Dedifferentiated amniotic fluid mesenchymal stem cell (primary cell): ENCODE data around the gene BMP7.
"Not testable (repeated sequence)": the region's sequence is repeated elsewhere in the genome, so short reads cannot be mapped to it uniquely, and the experiment has no call there.

Source experiments
- DNase-seq: peaks from one replicate; pipeline ENCODE4 v3.0.0-alpha.2; 2016; ENCODE audit errors: extremely low spot score

The BMP7 gene

GRCh38 chr20:57287901-57288300 is 21.5 kb upstream of the BMP7 start:
- DNase-seq, result no peak

GRCh38 chr20:57287007-57287880 is 20.8 kb upstream of the BMP7 start:
- no peak for DNase-seq

GRCh38 chr20:57283860-57284259 is 17.4 kb upstream of the BMP7 start:
- no peak for DNase-seq

DNA sequence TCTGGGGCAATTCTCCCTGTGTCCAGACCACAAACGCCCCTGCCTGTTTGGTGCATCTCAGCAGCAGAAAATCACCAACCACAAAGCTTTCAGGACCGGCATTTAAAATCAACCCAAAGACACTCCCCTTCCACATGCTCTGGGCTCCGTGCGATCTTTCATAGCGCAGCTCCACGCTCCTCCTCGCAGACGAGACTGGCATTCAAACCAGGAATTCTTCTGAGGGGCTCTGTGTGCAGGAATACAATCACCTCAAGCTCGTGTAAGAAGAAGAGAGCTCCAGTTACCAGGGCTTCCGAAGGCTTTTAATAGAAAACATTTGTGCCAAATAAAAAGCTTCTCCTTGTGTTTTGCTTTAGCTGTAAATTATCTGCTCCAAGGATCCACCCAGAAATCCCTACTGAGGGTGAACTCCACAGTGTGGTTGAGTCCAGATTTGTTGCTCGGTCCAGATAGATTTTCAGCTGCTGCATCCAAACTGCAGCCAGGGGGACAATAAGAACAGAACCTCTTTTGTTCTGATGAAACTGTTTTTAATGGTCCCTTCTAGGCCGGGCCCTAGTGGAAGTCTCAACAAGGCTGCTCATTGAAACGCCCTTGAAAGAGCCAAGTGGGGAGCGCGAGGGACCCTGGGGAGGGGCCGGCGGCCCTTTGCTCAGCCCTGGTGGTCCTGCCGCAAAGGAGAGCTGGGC is 16.4 kb upstream of the BMP7 start:
- no peak for DNase-seq

DNA sequence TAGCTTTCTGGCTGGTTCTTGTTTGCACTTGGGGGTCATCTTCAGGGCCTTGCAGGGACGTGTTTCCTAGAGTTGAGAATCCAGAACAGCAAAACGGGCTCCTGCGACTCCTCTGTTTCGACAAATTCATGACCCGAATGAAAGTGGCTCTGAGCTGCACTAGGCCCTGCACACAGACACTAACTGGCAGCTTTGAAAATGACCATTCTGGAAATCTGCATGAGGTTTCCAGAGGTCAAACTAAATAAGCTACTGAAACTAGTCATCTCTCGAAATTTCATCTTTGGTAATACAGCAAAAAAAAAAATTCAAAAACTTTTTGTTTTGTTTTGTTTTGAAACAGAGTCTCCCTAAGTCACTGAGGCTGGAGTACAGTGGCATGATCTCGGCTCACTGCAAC is 15.5 kb upstream of the BMP7 start:
- DNase-seq, result no peak

GRCh38 chr20:57280221-57280620 is 13.8 kb upstream of the BMP7 start:
- DNase-seq, result no peak

DNA sequence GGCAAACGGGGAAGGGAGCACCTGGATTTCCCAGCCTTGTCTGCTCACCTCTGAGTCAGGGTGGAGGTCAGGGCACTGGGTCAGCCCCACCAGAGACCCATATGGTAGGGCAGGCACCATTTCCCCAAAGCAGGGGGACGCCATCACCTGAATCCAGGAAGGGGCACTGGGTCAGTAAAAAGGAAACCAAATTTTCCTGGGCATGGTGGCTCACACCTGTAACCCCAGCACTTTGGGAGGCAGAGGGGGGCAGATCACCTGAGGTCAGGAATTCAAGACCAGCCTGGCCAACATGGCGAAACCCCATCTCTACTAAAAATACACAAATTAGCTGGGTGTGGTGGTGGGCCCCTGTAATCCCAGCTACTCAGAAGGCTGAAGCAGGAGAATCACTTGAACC is 13.1 kb upstream of the BMP7 start:
- DNase-seq, result not testable (repeated sequence)

- no peak for DNase-seq
Observed at GRCh38 chr20:57278457-57278856, 12.0 kb upstream of the BMP7 start.

GRCh38 chr20:57277398-57278105 is 11.1 kb upstream of the BMP7 start:
- DNase-seq, result no peak

DNA sequence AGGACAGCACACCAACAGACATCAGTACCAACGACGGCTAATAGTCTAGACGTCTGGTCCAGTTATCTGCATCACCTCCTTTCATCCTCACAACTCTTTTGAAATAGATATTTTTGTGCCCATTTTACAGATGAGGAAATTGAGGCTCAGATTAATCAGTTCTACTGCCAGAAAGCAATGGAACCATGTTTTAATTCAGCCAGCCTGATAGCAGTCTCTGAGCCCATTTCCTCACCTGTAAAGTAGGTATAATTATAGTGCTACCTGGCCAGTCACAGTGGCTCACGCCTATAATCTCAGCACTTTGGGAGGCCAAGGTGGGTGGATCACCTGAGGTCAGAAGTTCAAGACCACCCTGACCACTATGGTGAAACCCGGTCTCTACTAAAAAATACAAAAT is 9.8 kb upstream of the BMP7 start:
- no peak for DNase-seq

- no peak for DNase-seq
Observed at GRCh38 chr20:57275813-57276212, 9.4 kb upstream of the BMP7 start.

DNA sequence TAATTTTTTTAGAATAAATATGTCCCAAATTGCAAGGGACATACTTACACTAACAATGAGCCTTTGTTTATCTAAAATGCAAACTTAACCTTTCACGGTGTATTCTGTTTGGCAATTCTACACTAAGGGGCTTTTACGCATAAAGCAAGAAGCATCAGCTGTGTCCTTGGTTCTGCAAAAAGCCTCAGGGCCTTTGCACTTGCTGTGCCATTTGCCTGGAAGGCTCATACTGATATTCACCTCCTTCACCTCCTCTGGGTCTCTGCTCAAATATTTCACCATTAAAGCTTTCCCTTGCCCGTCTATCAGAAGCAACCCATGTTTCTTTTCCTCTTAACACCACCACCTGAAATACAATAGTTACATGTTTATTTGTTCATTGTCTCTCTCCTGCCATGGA is 8.9 kb upstream of the BMP7 start:
- DNase-seq, result no peak

- DNase-seq, result no peak
Observed at GRCh38 chr20:57274846-57275245, 8.4 kb upstream of the BMP7 start.

DNA sequence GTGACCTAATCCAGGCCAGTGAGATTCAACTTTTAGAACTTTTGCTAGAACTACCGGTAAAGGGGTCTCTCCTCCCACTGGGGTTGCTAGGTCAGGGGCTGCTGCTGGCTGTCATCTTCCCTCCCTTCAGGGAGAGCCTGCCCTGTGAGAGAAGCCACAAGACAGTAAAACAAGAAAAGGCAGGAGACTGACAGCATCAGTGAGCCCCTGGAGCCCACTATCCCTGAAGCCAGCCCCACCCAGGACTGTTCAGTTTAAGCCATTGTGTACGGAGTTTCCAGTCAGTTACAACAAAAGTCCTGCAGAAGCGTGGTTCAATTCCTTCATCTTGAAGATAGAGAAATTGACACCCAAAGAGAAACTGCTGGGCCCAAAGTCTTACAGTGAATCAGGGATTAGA is 7.9 kb upstream of the BMP7 start:
- DNase-seq, result no peak

DNA sequence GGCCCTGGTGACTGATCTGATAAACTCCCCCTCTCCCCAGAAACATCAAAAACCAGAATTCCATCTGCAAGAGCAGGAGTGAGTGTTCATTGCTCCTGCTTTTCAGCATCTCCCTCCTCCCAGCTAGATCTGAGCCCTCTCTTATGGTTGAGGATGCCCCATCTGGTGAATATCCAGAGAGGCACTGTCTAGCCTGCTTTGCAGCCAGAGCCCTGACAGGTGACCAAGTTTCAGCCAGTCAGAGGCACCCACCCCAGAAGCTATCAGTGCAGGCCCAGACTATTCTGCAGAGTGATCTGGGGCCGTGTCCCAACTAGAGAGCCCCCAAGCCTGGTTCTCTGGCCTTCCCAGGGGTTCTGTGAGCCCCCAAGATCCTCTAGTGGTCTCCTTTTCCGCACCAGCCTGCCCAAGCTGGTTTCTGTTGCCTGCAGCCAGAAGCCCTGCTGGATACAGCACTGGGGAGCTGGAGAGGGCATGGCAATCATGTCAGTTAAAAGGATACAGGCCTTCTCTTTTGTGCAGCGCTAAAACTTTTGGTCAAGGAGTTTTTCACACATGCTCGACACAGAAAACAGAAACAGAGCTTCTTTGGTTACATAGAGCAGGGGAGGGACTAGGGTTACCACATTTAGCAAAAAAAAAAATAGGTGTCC is 6.6 kb upstream of the BMP7 start:
- no peak for DNase-seq

DNA sequence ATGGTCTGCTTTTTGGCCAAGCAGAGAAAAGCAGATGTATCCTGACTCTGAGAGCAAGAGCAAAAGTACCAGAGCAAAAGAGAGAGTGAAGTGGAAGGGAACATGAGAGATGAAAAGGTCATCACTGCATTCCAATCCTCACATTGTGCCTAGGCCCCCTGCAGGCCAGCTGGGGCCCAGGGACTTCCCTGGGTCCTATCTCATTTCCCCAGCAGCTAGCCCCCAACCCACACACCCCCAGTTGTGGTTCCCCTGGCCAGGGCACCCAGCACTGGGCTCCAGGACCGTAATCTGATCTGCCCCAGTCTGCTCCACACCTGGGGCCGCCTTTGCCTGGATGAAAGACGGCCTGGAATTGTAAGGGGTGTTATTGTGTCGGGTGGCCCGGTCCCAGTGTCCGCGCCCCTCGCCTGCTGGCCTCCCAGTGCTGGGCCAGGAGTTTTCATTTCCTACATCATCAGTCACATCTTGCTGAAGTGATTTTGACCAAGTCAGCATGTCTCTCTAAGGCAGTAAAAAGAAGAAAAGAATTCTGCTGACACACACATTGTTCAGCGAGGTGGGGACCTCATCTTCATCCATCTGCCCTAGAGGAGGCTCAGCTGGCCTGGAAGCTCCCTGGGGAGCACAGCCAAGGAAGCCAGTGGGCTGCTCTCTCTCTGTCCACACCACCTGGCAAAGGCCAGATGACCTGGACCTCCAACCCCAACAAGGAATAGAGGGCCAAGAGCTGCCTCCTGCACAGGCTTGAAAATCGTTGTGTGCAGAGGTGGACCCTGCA is 4.0 kb upstream of the BMP7 start:
- DNase-seq, result no peak

- DNase-seq, result no peak
Observed at GRCh38 chr20:57269148-57269984, 2.9 kb upstream of the BMP7 start.

- no peak for DNase-seq
Observed at GRCh38 chr20:57268399-57269076, 2.1 kb upstream of the BMP7 start.

- DNase-seq, result no peak
Observed at GRCh38 chr20:57267158-57267821, 849 bp upstream of the BMP7 start.

DNA sequence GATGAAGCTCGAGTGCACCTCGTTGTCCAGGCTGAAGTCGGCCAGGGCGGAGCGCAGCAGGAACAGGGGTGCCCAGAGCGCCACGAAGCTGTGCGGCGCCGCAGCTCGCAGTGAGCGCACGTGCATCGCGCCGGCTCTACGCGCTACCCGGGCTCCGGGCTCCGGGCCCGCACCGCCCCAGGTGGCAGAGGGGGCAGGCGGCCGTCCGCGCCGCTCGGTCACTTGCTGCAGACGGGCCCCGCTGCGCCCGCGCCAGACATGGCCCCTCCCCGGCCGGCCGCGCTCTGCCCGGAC is 497 bp downstream of the BMP7 start:
- DNase-seq, result no peak
